ENCODE results near the gene IFNG-AS1.

DNA sequence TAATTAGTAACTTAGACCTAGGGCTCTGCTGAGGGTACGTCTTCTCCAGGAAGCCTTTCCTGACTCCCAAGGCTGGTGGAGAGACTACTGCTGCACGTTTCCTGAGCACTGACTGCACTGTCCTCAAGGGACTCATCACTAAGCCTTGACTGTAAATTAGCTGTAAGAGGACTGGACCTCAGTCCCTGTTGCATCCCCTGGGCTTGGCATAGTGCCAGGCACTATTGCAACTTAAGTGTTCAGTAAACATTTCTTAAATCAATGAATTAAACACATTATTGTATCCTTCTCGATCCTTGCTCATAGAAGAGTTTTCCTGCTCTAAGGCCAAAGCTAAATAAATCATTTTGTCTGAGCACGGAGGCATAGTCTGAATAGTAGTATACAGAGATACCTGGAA is 31.9 kb upstream of the IFNG-AS1 start:
- TF ChIP-seq CTCF (IDR thresholded peaks at IDR 0.05) (no peak), POLR2A (IDR thresholded peaks at IDR 0.05) (no peak)
